UCSD-AML1 (cell line): ENCODE data around the gene EML5.
"Not testable (repeated sequence)": the region's sequence is repeated elsewhere in the genome, so short reads cannot be mapped to it uniquely, and the experiment has no call there.

Experiments
- DNase-seq: peaks from one replicate; lab custom pipeline; 2025; ENCODE audit not compliant: unreplicated experiment; lab: John Stamatoyannopoulos, UW

Gene EML5

GRCh38 chr14:88804035-88804434 lies 11.3 kb upstream of the EML5 start:
- DNase-seq, result no peak

GRCh38 chr14:88802596-88802995 lies 9.8 kb upstream of the EML5 start:
- DNase-seq, result no peak

- no peak for DNase-seq
Observed at GRCh38 chr14:88799522-88799921, 6.8 kb upstream of the EML5 start.

GRCh38 chr14:88798156-88798555 lies 5.4 kb upstream of the EML5 start:
- DNase-seq, result no peak

- no peak for DNase-seq
Observed at GRCh38 chr14:88793259-88793625, 489 bp upstream of the EML5 start.

GRCh38 chr14:88791629-88792472 lies 902 bp downstream of the EML5 start:
- DNase-seq, result no peak

GRCh38 chr14:88791252-88791621 lies 1.5 kb downstream of the EML5 start:
- no peak for DNase-seq

- DNase-seq, result no peak
Observed at GRCh38 chr14:88790501-88791251, 2.1 kb downstream of the EML5 start.

GRCh38 chr14:88789573-88789972 lies 3.2 kb downstream of the EML5 start:
- not testable (repeated sequence) for DNase-seq

- no peak for DNase-seq
Observed at GRCh38 chr14:88786715-88787114, 6.0 kb downstream of the EML5 start.

- no peak for DNase-seq
Observed at GRCh38 chr14:88785911-88786310, 6.8 kb downstream of the EML5 start.

- no peak for DNase-seq
Observed at GRCh38 chr14:88775532-88775931, 17.2 kb downstream of the EML5 start.

GRCh38 chr14:88770736-88771135 lies 22.0 kb downstream of the EML5 start:
- DNase-seq, result no peak

- no peak for DNase-seq
Observed at GRCh38 chr14:88765130-88765529, 27.6 kb downstream of the EML5 start.

- no peak for DNase-seq
Observed at GRCh38 chr14:88753873-88754272, 38.9 kb downstream of the EML5 start.

- DNase-seq, result no peak
Observed at GRCh38 chr14:88750945-88751344, 41.8 kb downstream of the EML5 start.

- DNase-seq, result no peak
Observed at GRCh38 chr14:88750413-88750812, 42.3 kb downstream of the EML5 start.

- no peak for DNase-seq
Observed at GRCh38 chr14:88749139-88749538, 43.6 kb downstream of the EML5 start.

- no peak for DNase-seq
Observed at GRCh38 chr14:88748288-88748687, 44.5 kb downstream of the EML5 start.

GRCh38 chr14:88746052-88746451 lies 46.7 kb downstream of the EML5 start:
- no peak for DNase-seq

GRCh38 chr14:88737245-88737644 lies 55.5 kb downstream of the EML5 start:
- DNase-seq, result no peak

GRCh38 chr14:88733121-88733520 lies 59.6 kb downstream of the EML5 start:
- no peak for DNase-seq
